ENCODE data around the gene HSPA12B. TPM values are rescaled to one million over a fixed set of nuclear protein-coding genes. Genes with fewer than 3 reads are reported as not detected.

Gene HSPA12B
- total and polyA plus RNA-seq, 11 donors, result 10.4 to 35.7 (median 14.3) TPM

DNA sequence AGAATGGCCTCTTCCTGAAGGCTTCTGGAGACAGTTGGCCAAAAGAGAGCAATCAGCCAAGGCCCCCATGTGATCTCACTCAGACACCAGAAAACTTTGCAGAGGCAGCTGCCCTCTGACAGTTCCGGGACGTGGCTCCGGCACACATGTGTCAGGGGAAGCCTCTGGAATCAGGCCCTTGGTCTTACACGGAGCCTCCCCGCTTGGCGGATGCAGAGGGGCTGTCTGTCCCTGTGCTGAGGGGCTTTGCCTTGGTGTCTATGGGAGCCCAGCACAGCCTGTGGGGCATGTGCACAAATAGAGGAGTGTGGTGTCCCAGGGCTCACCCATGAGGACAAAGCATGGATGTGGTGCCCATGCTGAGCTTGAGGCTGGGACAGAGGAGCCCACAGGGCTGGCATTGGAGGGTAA, 33.9 kb upstream of the HSPA12B start:
- no peak overlapping the region for H3K27ac ChIP-seq
- WGBS, 4 donors, result 40 to 73% (median 73%) methylated on average over 1 to 6 of the region's 6 CpGs; no CpG with 5 or more reads in 1 of the 4 donors
- no peaks in the 10 kb centered on the region for H3K27me3 ChIP-seq
- TF ChIP-seq POLR2A (IDR thresholded peaks at IDR 0.05), result no peak
- TF ChIP-seq, protein P1, sequence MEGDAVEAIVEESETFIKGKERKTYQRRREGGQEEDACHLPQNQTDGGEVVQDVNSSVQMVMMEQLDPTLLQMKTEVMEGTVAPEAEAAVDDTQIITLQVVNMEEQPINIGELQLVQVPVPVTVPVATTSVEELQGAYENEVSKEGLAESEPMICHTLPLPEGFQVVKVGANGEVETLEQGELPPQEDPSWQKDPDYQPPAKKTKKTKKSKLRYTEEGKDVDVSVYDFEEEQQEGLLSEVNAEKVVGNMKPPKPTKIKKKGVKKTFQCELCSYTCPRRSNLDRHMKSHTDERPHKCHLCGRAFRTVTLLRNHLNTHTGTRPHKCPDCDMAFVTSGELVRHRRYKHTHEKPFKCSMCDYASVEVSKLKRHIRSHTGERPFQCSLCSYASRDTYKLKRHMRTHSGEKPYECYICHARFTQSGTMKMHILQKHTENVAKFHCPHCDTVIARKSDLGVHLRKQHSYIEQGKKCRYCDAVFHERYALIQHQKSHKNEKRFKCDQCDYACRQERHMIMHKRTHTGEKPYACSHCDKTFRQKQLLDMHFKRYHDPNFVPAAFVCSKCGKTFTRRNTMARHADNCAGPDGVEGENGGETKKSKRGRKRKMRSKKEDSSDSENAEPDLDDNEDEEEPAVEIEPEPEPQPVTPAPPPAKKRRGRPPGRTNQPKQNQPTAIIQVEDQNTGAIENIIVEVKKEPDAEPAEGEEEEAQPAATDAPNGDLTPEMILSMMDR (IDR thresholded peaks at IDR 0.05), result no peak
- H3K36me3 ChIP-seq, result peaks cover 0 to 43% (median 0%) of the 10 kb centered on the region in 9 donors
- no peak overlapping the region for H3K4me3 ChIP-seq
- peaks cover 0 to 7% (median 0%) of the 10 kb centered on the region in 12 donors for H3K9me3 ChIP-seq
- ATAC-seq (no peak), DNase-seq (peak in 2 of 5 donors; percentile 16 to 52)
- intact Hi-C loops (cut with DNase I), result no loop called here
- H3K4me1 ChIP-seq, result no peaks in the 10 kb centered on the region

DNA sequence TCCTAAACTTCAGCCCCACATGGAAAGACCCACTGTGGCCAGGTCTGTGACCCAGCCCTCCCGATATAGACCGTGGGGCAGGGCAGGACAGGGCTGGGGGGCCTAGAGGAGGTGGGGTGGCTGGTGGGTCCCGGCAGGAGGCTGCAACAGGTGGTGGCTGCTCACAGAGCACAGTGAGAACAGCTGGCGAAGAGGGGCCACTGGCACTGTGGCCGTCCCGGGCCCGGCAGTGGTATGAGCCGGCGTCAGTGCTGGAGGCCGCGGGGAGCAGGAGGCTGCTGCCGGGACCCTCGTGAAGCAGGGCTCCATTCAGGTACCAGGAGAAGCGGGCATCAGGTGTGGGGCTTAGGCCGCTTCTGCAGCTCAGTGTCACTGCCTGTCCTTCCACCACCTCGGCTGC, 33.4 kb upstream of the HSPA12B start:
- Histone ChIP-seq H3K27me3 (no peaks in the 10 kb centered on the region), H3K9me3 (peaks cover 0 to 7% (median 0%) of the 10 kb centered on the region in 12 donors), H3K27ac (no peak overlapping the region), H3K4me3 (no peak overlapping the region), H3K36me3 (peaks cover 0 to 48% (median 0%) of the 10 kb centered on the region in 9 donors), H3K4me1 (no peaks in the 10 kb centered on the region)
- TF ChIP-seq POLR2A (IDR thresholded peaks at IDR 0.05), result no peak
- TF ChIP-seq, protein P1 (IDR thresholded peaks at IDR 0.05), result no peak
- intact Hi-C loops (cut with DNase I), result no loop called here
- DNase-seq (peak in 2 of 5 donors; percentile 23 to 45), ATAC-seq (no peak)
- WGBS, 4 donors, result 93 to 95% (median 94%) methylated on average over 12 to 16 of the region's 16 CpGs

DNA sequence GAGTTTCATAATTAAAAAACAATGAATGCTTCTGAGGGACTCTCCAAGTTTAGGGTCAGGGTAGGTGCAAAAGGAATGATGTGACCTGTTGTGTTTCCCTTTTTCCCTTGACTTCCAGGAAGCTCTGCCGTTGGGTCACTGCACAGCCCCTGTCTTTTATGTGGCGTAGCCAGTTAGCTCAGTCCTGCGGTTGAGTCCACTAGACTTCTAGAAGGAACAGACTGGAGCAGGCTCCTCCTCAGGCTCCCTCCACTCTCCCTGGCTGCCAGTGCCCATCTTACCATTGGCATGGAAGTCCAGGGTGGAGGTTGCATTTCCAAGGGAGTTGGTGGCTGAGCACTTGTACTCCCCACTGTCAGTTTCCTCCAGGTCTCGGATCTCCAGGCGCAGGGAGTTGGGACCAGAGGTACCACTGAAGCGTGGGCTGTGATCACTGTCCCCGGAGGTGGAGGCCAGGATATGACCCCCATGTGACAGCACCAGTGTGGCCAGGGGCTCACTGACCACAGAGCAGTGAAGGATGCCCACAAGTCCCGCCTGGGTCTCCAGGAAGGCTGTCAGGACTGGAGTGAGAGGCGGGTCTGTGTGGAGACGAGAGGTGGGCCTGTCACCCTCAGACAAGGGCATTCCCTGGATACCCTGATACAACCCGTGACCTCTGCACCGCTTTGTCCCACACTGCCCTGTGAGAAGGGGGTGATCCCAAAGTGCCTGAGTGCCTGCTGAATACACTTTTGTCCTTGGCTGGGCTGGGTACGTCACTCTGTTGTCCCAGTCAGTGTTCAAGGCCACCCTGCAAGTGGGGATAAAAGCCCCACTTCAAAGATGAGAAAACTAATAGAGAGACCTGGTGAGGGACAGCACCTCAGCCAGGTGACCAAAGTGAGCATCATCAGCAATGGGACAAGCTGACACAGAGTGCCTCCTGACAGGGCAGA, 31.2 kb upstream of the HSPA12B start:
- peak in 1 of 5 donors; percentile 60 for DNase-seq
- Histone ChIP-seq H3K27ac (no peak overlapping the region), H3K27me3 (no peaks in the 10 kb centered on the region), H3K4me1 (no peaks in the 10 kb centered on the region), H3K36me3 (peaks cover 0 to 51% (median 0%) of the 10 kb centered on the region in 9 donors), H3K9me3 (peaks cover 0 to 4% (median 0%) of the 10 kb centered on the region in 12 donors), H3K4me3 (no peak overlapping the region)
- no peak for TF ChIP-seq POLR2A (IDR thresholded peaks at IDR 0.05)
- TF ChIP-seq, protein P1 (IDR thresholded peaks at IDR 0.05), result no peak
- no peak for ATAC-seq
- intact Hi-C loops (cut with DNase I), result loop anchor here in 1 of 10 donors (10.0 kb wide), 1 partner anchor 137 kb away; no protein-coding TSS in a partner anchor
- 86 to 93% (median 91%) methylated on average over 8 to 13 of the region's 13 CpGs for WGBS, 4 donors

Data from heart left ventricle (tissue), 16 donors.